ENCODE measurements around the gene DAG1. TPM values are rescaled to one million over a fixed set of nuclear protein-coding genes. Genes with fewer than 3 reads are reported as not detected.

DAG1 gene
- total and polyA plus RNA-seq, 11 donors, result 39.9 to 218 (median 140) TPM

DNA sequence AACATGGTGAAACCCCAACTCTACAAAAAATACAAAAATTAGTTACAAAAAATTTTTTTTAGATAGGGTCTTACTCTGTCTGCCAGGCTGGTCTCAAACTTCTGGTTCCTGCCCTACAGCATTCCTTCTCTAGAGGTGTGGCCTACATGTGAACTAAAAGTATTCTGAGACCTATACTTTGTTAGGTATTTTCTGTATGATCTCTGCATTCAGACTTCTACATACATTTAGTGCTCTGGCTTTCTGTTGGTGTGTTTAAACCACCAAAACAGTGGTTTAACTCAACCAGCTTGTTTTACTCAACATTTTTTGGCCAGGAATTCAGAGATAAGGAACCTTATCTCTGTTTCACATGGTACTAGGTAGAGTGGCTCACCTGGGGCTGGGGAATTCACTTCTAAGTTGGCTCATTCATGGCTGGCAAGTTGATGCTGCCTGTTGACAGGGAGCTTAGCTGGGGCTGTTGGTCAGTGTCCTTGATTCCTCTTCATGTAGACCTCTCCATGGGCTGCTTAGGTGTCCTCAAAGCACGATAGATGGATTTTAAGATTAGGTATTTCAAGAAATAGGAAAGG is 42.8 kb downstream of the DAG1 start:
- H3K4me1 ChIP-seq, result peaks cover 0 to 29% (median 5%) of the 10 kb centered on the region in 12 donors
- 92 to 100% (median 98%) methylated on average over 1 of the region's 1 CpG for WGBS, 4 donors
- DNase-seq (no peak), ATAC-seq (no peak)
- intact Hi-C loops (cut with DNase I), result no loop called here
- H3K27ac ChIP-seq, result no peak overlapping the region
- peaks cover 0 to 70% (median 54%) of the 10 kb centered on the region in 9 donors for H3K36me3 ChIP-seq
- TF ChIP-seq, protein P1, sequence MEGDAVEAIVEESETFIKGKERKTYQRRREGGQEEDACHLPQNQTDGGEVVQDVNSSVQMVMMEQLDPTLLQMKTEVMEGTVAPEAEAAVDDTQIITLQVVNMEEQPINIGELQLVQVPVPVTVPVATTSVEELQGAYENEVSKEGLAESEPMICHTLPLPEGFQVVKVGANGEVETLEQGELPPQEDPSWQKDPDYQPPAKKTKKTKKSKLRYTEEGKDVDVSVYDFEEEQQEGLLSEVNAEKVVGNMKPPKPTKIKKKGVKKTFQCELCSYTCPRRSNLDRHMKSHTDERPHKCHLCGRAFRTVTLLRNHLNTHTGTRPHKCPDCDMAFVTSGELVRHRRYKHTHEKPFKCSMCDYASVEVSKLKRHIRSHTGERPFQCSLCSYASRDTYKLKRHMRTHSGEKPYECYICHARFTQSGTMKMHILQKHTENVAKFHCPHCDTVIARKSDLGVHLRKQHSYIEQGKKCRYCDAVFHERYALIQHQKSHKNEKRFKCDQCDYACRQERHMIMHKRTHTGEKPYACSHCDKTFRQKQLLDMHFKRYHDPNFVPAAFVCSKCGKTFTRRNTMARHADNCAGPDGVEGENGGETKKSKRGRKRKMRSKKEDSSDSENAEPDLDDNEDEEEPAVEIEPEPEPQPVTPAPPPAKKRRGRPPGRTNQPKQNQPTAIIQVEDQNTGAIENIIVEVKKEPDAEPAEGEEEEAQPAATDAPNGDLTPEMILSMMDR (IDR thresholded peaks at IDR 0.05), result no peak
- TF ChIP-seq POLR2A (IDR thresholded peaks at IDR 0.05), result no peak
- H3K27me3 ChIP-seq, result no peaks in the 10 kb centered on the region
- no peak overlapping the region for H3K4me3 ChIP-seq
- no peaks in the 10 kb centered on the region for H3K9me3 ChIP-seq

DNA sequence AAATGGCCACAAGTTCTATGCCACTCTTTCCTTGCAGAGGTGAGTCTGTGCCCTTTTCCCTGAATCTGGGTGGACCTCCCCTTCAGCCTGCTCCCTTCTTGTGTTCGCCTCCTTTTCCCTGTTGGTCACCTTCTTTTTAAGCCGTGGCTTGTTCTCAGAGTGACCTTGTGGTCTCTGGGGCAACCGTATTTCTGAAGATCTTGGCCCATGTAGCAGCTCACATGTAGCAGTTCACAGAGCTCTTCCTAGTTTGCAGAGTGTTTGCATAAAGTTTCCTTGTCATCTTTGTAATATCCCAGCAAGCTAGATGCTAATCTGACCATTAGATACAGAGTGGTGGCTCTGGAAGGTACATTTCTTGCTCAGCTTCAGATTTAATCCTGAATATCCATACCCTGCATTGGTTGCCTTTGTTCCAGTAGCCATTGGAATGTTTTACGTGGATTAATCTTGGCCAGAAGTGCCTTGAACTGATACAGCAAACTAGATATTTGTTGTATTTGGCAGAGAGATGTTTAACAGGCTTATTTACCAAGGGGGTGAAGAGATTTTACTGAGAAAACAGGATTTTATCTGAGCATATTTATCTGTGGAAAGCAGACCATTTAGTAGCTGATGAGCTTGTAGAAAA is 43.5 kb downstream of the DAG1 start:
- Histone ChIP-seq H3K27me3 (no peaks in the 10 kb centered on the region), H3K4me3 (no peak overlapping the region), H3K27ac (no peak overlapping the region), H3K36me3 (peaks cover 0 to 76% (median 55%) of the 10 kb centered on the region in 9 donors), H3K9me3 (no peaks in the 10 kb centered on the region), H3K4me1 (peaks cover 0 to 36% (median 6%) of the 10 kb centered on the region in 12 donors)
- ATAC-seq (no peak), DNase-seq (no peak)
- intact Hi-C loops (cut with DNase I), result no loop called here
- WGBS, 4 donors, result 75 to 79% (median 77%) methylated on average over 4 of the region's 4 CpGs
- TF ChIP-seq, protein P1 (IDR thresholded peaks at IDR 0.05), result no peak
- TF ChIP-seq POLR2A (IDR thresholded peaks at IDR 0.05), result no peak

DNA sequence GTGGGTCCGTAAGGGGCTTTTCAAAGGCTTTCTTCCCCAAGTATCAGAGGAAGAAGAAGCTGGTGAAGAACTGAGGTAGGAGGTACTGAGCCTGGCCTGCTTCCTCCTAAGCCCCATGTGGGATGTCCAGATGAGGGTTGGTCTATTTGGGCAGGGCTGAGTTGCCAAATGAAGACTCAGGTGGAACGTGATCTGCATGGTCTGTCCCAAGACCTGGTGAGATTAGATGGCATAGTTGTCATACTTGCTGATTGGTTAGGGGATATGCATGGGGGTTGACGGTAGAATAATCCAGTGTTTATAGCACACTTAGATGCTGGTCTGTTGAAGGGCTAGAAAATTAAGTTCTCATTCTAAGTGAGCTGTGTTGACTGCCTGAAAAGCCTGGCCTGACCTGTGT is 47.9 kb downstream of the DAG1 start:
- peaks cover 3 to 54% (median 20%) of the 10 kb centered on the region in 12 donors for H3K4me1 ChIP-seq
- peaks cover 0 to 52% (median 33%) of the 10 kb centered on the region in 9 donors for H3K36me3 ChIP-seq
- WGBS, 4 donors, result 71 to 81% (median 75%) methylated on average over 3 of the region's 3 CpGs
- DNase-seq (no peak), ATAC-seq (no peak)
- no peak overlapping the region for H3K4me3 ChIP-seq
- H3K27me3 ChIP-seq, result no peaks in the 10 kb centered on the region
- TF ChIP-seq, protein P1 (IDR thresholded peaks at IDR 0.05), result no peak
- TF ChIP-seq POLR2A (IDR thresholded peaks at IDR 0.05), result no peak
- no peaks in the 10 kb centered on the region for H3K9me3 ChIP-seq
- no peak overlapping the region for H3K27ac ChIP-seq
- intact Hi-C loops (cut with DNase I), result no loop called here

DNA sequence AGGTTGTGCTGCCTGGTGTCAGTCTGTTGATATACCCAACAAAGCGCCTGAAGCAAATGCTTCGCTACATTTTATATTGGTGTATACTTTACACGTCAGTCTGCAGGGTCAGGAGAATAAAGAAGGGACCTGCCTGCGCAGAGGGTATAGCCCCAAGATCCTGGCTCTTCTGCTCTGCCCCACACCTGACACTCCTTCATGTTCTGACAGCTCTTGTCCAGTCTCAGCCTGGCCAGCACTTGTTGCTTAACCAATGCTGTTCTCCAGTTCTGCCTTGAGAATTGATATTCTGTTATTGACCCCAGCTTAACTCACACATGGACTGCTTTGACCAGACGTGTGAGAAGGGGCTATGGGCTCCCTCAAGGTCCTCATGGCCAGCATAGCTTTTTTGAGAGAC is 48.4 kb downstream of the DAG1 start:
- WGBS, 4 donors, result 79 to 92% (median 90%) methylated on average over 5 of the region's 5 CpGs
- DNase-seq (no peak), ATAC-seq (peak in 2 of 4 donors; percentile 6 to 9)
- TF ChIP-seq, protein P1 (IDR thresholded peaks at IDR 0.05), result no peak
- no peak for TF ChIP-seq POLR2A (IDR thresholded peaks at IDR 0.05)
- Histone ChIP-seq H3K4me3 (no peak overlapping the region), H3K9me3 (no peaks in the 10 kb centered on the region), H3K36me3 (peaks cover 0 to 48% (median 29%) of the 10 kb centered on the region in 9 donors), H3K27ac (no peak overlapping the region), H3K4me1 (peaks cover 3 to 56% (median 20%) of the 10 kb centered on the region in 12 donors), H3K27me3 (no peaks in the 10 kb centered on the region)
- intact Hi-C loops (cut with DNase I), result no loop called here
